IMR-90 (cell line): ENCODE measurements around the gene RPH3AL.

Experiments used
- CTCF ChIP-seq: conservative IDR thresholded peaks from 2 replicates; pipeline ENCODE4 v1.5.1; 2012; ENCODE audit warnings: mild to moderate bottlenecking, low read depth, low read length, improper control_type of control experiment
- MXI1 ChIP-seq: IDR thresholded peaks from 2 replicates; pipeline ENCODE4 v1.6.1; 2012; ENCODE audit warnings: low read depth, mild to moderate bottlenecking, low read length, moderate library complexity, borderline replicate concordance
- POLR2A ChIP-seq: IDR thresholded peaks from 2 replicates; pipeline ENCODE4 v1.6.1; 2012; ENCODE audit warnings: mild to moderate bottlenecking, low read depth, low read length
- RFX5 ChIP-seq: IDR thresholded peaks from 2 replicates; pipeline ENCODE4 v1.8.0; 2012; ENCODE audit warnings: low read depth, mild to moderate bottlenecking, low read length, moderate library complexity

GRCh38 chr17:390025-390424, 37.4 kb upstream of the RPH3AL start:
- TF ChIP-seq RFX5: no peak
- TF ChIP-seq MXI1: no peak
- TF ChIP-seq CTCF: no peak
- TF ChIP-seq POLR2A: no peak
